ENCODE results near the gene MYDGF.
A peak's percentile ranks its signal among the peaks of the same experiment; 100 is the strongest.
"Not testable (repeated sequence)": the region's sequence is repeated elsewhere in the genome, so short reads cannot be mapped to it uniquely, and the experiment has no call there.

MYDGF gene

DNA sequence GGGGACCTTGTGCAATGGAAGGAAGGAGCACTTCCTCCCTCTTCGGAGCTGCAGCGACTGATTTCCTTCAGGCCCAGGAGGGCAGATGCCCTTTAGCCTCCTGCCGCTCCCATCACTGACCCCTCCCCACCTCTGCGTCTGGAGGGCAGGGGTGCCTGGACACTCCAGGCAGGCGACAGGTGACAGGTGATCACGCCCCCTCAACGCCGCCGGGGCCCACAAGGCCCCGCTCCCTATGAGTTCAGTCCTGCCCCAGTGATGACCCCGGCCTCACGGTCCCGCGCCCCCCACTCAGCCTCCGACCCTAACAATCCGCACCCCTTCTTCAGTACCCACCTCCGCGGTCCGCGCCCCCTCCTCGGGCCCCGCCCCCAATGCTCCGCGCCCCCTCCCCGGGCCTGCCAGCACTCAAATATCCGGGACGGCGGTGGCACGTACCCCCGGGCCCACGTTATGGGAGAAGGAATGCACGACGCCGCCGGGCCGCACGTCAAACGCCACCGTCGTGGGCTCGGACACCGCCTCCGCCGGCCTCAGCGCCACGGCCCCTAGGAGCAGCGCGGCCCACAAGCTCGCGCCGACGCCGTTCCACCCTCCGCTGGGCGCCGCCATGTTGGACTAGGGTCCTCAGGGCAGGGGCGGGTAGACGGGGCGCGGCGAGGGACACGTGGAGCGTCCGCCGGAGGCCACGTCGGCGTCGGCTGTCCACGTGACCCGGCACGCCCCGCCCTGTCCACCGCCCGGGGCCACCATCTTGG is at the start of gene MYDGF:
TSS of gene MYDGF (minus strand) at position 620 of the 758 bp plus-strand sequence. CDS start at position 612, 8 bp downstream.
- DNase-seq (ENCODE audit: low read depth) = peak; percentile 22

DNA sequence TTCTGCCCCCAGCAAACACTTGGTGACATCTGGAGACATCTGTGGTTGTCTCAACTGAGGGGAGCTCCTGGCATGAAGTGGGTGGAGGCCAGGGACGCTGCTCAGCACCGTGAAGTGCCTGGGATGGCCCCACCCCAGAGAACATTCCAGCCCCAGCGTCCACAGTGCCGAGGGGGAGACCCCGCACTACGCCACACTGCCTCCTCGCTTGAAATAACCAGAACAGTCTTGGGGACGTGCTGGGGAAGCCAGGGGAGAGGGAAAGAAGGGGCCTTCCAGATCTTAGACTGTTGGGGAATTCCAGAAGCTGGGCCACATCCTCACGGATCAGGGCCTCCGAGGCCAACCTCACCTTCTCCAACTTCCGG is 49.3 kb upstream of the MYDGF start:
- no peak for DNase-seq (ENCODE audit: low read depth)

DNA sequence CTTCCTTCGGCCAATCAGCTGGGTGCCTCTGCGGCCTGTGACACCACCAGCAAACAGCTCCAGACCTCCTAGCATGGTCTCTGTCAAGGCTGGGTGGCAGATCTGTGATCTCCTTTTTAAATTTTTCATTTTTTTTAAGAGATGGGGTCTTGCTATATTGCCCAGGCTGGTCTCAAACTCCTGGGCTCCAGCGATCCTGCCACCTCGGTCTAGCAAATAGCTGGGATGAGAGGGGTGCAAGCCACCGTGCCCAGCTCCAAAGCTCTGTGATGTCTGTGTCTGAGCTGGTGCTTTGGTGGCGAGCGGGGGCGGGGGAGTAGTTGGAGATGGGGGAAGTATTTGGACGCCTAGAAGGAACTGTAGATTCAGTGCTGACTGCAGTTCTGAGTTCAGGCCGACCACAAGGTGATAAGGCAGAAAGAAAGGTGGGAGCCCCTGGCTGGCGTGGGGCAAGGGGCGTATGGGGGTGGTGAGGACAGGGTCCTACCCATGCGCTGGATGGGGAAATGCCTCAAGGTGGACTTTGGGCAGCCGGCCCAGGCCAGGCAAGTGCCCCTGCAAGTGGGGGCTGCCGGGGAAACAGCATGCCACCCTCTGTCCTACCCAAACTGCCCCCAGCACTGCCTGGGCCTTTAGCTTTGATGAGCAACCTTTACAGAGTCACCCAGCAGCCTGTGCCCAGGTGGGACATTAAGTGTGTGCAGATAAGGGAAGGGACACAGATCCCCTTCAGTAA is 48.0 kb upstream of the MYDGF start:
- no peak for DNase-seq (ENCODE audit: low read depth)

DNA sequence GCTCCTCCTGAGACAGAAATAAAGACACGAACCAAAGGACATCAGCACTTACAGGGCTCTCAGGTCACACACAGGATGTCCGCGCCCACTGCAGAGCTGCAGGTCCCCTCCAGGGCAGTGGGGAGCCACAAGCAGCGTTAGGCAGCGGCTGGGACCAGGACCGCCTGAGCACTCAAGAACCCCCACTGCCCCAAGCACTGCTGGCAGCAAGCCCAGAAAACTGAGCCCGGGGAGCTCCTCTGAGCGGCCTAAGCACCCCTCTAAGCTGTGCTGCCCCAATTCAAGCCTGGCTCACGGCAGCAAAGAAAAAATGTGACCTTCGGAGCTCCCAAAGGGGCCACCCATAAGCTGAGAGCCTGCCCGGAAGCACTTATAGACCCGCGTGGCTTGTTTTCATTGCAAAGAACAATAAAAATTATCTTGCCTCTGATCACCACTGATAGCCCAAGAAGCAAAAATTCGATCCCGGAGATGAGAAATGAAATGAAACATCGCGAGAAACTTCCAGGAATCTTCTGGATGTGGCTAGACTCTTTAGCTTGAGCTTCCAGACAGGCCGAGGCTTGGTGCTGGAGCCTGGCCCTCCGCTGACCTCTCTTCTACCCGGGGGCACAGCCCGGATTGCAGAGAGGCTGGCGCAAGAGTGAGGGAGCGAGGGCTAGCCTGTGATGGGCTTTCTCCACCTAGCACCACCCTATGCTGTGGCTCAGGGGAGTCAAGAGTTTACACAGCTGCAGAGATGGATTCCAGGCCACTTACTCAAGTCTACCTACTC is 47.2 kb upstream of the MYDGF start:
- no peak for DNase-seq (ENCODE audit: low read depth)

DNA sequence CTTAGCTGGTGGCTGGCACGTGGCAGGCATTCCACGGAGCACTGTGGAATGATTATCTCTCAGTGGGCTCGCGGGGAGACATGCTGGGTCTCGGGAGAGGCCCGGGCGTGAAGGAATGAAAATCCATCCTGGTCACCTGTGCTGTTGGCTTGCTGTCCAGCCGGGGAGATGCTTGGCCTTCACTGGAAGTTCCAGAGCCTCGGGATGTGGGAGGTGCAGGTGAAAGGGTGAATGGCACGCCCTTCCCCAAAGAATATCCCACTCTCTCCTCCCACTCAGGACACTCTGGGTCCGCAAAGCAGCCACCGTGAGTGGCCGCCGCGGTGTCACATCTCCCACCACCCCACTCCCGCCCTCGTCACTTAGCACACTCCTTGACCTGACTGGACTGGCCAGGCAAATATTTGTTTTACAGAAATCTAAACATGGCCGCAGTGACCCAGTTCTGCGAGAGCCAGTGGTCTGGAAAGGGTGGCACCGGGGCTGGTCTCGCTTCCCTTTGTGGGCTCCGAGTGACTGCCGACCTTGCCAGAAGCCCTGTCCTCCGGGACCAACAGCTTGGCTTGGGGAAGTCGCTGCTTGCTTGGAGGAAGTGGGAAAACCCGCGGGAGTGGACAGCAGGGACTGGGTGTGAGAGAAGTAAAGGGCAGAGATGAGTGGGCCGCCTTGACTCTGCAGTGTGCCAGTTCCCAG is 45.5 kb upstream of the MYDGF start:
- no peak for DNase-seq (ENCODE audit: low read depth)

DNA sequence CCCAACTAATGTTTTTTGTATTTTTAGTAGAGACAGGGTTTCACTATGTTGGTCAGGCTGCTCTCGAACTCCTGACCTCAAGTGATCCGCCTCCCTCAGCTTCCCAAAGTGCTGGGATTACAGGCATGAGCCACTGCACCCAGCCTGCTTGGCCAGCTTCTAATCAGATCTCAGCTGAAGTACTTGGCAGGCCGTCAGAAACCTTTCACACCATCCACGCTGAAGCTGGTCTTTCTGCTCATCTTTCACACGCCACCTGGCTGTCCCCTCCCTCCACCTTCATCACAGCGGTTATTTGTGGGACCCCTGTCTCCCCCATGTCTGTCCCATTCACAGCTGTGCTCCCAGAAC is 45.0 kb upstream of the MYDGF start:
- DNase-seq (ENCODE audit: low read depth) = not testable (repeated sequence)

DNA sequence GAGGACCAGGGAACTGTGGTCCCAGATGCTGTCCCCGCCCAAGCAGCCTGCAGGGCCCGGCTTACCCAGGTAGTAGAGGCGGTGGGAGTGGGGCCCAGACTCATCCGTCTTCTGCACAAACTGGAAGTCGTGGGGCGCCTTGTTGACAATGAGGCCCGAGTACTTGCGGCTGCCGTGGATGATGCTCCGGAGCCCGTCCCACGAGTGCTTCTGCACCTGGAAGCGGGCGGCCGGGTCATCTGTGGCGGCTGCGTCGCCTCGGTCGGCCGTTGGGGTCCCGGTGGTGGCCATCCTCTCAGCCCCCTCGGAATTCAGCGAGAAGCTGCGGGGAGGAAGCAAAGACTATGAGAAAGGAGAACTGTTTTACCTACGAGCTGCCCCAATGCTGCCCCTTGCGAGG is 43.9 kb upstream of the MYDGF start:
- no peak for DNase-seq (ENCODE audit: low read depth)

DNA sequence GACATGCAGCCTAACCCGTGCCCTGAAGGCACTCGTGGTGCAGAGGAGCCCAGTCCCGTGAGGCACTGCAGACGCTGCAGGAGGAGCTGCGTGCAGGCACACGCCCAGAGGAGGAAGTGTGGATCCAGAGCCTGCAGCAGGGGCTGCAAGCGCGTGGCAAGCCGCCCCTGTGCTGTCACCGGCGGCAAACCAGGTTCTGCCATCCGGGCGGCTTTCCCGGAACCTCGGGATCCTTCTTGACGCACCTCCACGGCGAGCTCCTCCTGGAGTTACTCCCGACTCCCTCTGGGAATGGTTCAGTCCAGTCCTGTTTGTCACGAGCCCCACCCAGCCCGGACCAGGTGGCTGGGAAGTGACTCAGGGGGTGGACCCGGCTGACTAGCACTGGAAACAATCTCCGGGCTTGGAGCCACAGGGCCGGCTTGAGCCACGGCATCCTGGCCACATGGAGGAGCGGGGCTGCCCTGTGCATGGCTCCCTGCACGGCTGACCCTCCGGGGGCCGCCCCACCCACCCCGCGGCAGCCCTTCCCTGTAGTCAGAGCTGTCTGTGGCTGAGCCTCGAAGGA is 43.3 kb upstream of the MYDGF start:
- peak; percentile 88 for DNase-seq (ENCODE audit: low read depth)

DNA sequence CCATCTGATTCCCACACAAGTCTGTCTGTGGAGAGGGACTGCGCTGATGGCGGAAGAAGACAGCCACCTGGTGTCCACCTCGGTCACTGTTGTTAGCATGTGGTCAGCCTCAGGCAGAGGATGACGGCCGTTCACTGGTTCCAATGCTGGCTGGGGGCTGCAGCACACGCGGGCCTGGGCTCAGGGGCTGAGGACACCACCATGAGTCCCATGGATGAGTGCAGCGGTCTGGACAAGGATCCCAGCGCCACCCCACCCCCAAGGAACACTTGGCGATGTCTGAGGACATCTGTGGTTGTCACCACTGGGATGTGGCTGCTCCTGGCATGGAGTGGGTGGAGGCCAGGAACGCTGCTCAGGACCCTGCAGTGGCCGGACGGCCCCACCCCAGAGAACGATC is 42.6 kb upstream of the MYDGF start:
- no peak for DNase-seq (ENCODE audit: low read depth)

DNA sequence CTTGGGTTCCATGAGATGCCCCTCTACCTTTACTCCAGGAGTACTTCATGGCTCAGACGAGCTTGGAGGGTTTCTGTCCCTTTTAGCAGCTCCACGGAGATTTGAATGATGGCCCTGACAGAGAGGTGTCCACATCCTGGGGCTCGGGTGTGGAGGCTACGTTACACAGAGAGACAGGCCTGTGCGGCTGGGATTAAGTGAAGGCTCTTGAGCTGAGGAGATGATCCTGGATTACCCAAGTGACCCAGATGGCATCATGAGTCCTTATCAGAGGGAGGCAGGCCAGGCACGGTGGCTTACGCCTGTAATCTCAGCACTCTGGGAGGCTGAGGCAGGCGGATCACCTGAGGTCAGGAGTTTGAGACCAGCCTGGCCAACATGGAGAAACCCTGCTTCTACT is 41.1 kb upstream of the MYDGF start:
- no peak for DNase-seq (ENCODE audit: low read depth)

DNA sequence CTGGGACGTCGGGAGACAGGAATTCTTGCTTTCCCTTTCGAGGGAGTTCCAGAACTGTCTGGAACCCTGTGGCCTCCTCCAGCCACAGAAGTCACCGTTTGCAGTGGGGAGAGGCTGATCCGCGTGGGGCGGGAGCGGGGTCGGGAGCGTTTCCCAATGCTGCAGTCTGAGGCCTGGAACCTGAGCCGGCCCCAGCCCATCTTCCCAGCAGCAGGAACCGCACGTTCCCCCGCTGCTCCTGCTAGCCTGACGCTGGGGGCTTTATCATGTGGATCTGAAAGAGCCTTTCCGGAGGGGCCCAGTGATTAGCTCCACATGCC is 40.1 kb upstream of the MYDGF start:
- DNase-seq (ENCODE audit: low read depth) = no peak

DNA sequence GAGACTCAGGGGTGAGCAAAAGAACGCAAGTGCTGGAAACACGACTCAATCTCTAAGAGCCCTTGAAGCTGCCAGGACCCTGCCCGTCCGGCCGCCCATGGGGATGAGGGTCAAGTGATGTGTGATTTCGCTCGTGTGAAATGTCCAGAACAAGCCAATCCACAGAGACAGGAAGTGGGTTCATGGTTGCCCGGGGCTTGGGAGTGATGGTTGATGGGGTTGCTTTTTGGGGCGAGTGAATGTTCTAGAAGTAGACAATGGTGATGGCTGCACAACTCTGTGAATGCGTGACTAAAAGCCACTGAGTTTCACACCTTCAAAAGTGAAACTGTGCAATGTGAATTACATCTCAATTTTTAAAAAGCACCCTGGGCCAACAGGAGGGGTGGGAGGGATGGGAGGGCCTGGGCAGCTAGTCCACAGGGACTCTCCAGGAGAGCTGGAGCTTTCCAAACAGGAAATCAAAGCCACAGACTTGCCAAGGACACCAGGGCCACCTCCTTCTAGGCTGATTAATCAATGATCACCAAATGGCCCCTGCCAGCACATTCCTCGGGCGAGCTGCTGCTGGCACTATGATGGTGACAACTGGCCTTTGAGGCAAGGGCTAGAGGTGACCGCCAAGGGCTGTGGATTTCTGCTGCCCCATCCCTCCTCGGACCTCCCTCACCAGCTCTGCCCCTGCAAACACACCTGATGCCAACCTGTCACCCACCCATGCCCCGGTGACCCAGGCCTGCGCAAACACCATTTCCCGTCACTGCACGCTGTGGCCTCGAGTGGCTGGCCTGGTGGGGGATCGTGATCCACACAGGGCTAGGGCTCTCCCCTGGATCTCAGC is 39.5 kb upstream of the MYDGF start:
- DNase-seq (ENCODE audit: low read depth) = no peak

DNA sequence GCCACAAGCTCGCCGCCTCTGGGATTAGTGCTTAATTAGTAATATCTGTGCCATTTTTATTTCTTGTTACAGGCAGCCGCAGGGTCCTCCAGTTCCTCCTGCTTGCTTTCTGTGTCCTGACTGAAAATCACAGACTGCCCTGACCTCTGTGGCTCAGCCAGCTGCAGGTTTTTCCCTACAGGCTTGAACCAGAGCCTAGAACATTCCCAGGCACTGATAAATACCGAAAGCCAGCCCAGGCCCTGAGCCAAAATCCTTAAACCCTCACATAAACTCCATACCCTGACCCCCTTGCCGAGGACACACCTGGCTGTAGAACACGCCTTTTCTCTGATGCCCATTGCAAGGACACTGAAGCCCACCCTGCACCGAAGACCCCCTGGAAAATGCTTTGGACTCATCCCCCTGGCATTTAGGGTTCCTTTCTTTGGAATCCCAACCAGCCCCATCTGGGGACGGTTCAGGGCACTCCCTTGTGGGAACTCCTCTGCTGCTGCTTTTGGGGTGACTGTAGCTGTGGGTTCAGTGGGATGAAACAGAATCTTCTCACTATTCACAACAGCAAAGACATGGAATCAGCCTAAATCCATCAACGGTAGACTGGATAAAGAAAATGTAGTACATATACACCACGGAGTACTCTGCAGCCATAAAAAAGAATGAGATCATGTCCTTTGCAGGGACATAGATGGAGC is 38.0 kb upstream of the MYDGF start:
- DNase-seq (ENCODE audit: low read depth) = no peak

DNA sequence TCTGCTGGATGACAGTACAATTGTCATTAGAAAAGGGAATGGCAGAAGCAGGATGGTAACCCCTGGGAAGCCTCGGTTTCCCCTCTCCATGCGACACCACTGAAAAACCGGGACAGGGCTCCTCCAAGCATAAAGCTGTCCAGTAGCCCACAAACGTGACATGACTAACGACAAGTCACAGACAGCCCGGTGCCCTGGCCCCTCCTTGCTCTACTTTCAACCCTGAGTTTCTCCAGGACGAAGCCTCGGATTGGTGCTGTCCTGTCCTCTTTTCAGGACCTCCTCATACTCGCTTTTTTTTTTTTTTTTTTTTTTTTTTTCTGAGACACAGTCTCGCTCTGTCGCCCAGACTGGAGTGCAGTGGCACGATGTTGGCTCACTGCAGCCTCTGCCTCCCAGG is 37.2 kb upstream of the MYDGF start:
- DNase-seq (ENCODE audit: low read depth) = no peak

DNA sequence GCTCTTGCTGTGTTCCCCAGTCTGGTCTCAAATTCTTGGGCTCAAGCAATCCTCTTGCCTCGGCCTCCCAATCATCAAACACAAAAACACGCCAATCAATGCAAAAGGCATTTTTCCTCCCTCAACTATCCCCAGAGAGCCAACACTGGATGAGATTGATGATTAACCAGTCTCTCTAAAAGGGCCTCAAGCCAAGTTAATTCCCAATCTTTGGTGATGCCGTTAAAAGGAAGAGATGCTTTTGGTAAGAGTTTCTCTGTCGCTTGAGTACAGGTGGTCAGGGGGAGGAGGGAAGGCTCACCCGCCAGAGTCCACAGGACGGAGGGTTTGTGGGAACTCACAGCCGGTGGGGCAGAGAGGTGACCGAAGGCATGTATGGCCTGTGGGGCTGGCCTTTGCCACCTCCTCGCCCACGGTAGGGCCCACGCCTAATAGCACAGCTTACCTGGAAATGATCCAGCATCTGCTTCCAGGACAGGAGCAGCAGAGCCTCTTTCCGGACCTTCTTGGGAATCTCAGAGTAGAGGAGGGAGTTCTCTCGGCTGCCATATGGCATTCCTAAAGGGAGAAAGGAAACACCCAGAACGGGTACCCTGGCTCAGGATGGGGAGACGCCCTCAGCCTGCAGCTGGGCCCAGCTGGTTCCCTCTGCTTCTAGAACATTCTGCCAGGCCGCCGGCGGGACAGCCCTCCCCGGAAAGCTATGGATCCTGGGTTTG is 35.4 kb upstream of the MYDGF start:
- DNase-seq (ENCODE audit: low read depth) = no peak

DNA sequence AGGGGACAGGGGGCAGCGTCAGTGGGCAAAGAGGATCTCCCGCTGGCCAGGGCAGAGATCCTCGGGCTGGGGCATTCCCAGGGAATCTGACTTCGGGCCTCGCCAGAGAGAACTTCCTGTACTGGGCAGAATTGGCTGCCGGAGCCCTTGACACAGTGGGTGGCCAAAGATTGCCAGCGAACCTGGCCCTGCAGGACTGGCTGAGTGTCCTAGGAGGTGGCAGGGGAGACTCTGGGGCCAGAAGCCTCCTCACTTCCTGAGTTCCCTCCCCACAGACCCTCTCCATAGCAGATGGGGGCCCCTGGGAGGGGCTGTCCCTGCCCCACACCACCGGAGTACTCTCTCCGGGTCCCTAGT is 34.2 kb upstream of the MYDGF start:
- no peak for DNase-seq (ENCODE audit: low read depth)

DNA sequence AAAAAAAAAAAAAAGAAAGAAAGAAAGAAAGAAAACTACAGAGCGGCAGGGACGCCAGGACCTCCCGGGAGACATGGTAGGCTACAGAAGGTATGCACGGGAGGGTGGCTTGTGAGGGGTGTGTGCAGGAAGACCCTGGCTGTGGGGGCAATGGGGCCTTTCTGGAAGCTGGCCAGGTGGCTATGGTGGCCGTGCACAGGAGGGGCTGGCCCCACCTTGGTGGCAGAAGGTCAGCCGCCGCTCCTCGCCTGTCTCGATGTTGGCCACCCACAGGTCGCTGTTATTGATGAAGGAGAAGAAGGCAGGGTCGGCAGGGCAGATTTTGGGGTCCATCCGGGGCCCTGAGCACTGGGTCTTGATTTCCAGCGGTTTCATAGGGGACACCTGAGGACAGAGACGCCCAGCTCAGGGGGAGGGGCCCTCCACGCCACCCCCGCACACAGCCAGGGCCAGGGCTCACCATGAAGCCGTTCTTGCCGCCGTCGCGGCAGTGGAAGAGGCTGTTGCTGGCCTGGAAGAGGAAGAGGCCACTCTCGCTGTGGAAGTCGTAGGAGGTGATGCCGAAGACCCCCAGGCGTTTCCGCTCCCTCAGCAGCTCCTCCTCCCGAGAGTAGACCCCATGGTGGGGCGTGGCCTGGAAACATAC is 33.7 kb upstream of the MYDGF start:
- DNase-seq (ENCODE audit: low read depth) = no peak

DNA sequence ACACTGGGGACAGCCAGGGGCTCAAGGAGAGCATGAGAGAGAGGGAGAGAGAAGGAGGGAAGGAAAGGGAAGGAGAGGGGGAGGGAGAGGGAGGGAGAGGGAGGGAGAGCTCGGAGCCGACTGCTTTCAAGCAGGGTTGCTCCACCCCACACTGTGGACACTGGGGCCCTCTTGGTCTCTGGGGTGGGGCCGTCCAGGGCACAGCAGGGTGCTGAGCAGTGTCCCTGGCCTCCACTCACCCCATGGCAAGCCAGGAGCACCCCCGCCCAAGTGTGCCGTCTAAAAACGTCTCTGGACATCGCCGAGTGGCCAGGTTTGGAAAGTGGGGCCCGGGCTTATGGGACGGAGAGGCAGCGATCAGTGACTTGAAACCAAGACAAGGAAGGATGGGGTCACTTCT is 32.6 kb upstream of the MYDGF start:
- DNase-seq (ENCODE audit: low read depth) = no peak

DNA sequence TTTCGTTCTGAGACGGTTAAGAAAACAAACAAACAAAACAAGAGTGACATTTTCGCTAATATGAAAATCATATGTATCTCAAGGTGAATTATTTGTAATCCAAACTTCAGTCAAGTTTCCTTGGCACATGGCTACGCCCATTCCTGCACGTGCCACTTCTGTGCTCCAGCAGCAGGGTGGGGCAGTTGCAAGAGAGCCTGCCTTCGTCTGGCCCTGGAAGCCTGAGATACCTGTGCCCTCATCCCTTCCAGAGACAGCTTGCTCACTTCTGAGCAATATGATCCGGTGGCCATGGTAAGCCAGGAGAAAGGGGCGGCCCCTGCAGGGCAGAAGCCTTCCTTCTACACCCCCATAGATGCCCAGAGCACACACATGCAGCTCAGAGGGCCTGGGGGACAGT is 31.4 kb upstream of the MYDGF start:
- no peak for DNase-seq (ENCODE audit: low read depth)

DNA sequence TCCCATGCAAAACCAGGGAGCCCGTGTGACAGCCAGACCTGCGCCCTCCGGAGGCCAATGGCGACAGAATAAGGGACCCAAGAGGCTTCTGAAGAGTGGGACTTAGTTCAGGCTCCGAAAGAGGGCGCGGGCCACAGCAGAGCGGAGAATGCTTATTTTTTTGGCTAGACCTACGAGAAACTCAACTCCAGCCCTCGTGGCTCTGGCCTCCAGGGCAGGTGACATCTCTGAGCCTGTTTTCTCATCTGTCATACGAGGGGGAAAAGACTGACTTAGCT is 30.5 kb upstream of the MYDGF start:
- no peak for DNase-seq (ENCODE audit: low read depth)

Measured in GM04503 (cell line).